ENCODE data around the gene MANF.

The MANF gene

DNA sequence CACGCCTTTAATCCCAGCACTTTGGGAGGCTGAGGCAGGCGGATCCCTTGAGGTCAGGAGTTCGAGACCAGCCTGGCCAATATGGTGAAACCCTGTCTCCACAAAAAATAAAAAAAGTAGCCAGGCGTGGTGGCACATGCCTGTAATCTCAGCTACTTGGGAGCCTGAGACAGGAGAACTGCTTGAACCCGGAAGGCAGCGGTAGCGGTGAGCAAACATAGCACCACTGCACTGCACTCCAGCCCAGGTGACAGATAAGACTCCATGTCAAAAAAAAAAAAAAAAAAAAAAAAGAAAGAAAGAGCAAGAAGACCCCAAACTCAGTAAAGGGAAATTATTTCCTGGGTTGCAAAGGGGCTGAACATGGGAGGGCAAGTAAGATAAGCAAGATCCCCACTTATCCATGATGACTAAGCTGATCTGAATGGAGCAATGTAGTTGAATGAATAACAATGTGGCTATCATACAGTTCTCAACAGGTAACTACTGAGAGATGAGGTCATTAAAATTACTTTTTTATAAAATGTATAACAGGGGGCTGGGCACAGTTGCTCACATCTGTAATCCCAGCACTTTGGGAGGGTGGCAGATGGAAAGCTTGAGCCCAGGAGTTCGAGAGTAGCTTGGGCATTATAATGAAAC lies 52.0 kb downstream of the MANF start:
- no peak for DNase-seq
